GM12872 (cell line): ENCODE measurements around the gene PSKH1.

Experiments
- CTCF ChIP-seq: IDR thresholded peaks from 3 replicates; pipeline ENCODE4 v1.5.1; 2011; ENCODE audit warnings: low read depth, mild to moderate bottlenecking, low read length, moderate library complexity; ENCODE audit not compliant: insufficient read depth

Gene PSKH1

GRCh38 chr16:67914758-67915495 is 21.9 kb downstream of the PSKH1 start:
- no peak for TF ChIP-seq CTCF

GRCh38 chr16:67915831-67916723 is 23.0 kb downstream of the PSKH1 start:
- TF ChIP-seq CTCF: no peak

- no peak for TF ChIP-seq CTCF
Measured at GRCh38 chr16:67917140-67917851, 24.2 kb downstream of the PSKH1 start.

GRCh38 chr16:67917852-67918236 is 24.8 kb downstream of the PSKH1 start:
- TF ChIP-seq CTCF: no peak

- 0 out of 3 replicates have a peak, but pooled peaks have one; percentile 13 for TF ChIP-seq CTCF
Measured at GRCh38 chr16:67919622-67920221, 26.7 kb downstream of the PSKH1 start.

- no peak for TF ChIP-seq CTCF
Measured at GRCh38 chr16:67922221-67922620, 29.2 kb downstream of the PSKH1 start.
